ENCODE measurements around the gene LOXHD1.

- TF ChIP-seq CTCF (IDR thresholded peaks at IDR 0.05; ENCODE audit: low read length): no peak
- TF ChIP-seq EZH2 (IDR thresholded peaks at IDR 0.05; ENCODE audit: borderline replicate concordance, low read length): no peak
Observed at GRCh38 chr18:46700066-46700824, 43.2 kb upstream of the LOXHD1 start.
